Transverse colon (tissue), 3 donors: Measurements from ENCODE around the gene AIF1.
A peak's percentile ranks its signal among the peaks of the same experiment; 100 is the strongest.

Experiments
- POLR2A ChIP-seq: fragments of 450-650 bp; IDR thresholded peaks from one replicate; pipeline ENCODE4 v1.6.1; 2016; ENCODE audit warnings: antibody characterized with exemption, mild to moderate bottlenecking, moderate library complexity
- TF ChIP-seq, protein P1 (sequence below), 5 experiments: fragments of 200-600 bp in 3 of 5; fragments of 450-650 bp in 2 of 5; sonication (generic) in 3 of 5; IDR thresholded peaks; 1 replicate in 2 of 5; 2 replicates in 3 of 5; pipeline ENCODE4 v1.5.1; 2016 to 2017; ENCODE audit warnings: antibody characterized with exemption in 5 of 5, inconsistent platforms in 3 of 5, mild to moderate bottlenecking in 2 of 5, moderate library complexity in 1 of 5

- TF ChIP-seq POLR2A: peak; percentile 69
- TF ChIP-seq, protein P1, sequence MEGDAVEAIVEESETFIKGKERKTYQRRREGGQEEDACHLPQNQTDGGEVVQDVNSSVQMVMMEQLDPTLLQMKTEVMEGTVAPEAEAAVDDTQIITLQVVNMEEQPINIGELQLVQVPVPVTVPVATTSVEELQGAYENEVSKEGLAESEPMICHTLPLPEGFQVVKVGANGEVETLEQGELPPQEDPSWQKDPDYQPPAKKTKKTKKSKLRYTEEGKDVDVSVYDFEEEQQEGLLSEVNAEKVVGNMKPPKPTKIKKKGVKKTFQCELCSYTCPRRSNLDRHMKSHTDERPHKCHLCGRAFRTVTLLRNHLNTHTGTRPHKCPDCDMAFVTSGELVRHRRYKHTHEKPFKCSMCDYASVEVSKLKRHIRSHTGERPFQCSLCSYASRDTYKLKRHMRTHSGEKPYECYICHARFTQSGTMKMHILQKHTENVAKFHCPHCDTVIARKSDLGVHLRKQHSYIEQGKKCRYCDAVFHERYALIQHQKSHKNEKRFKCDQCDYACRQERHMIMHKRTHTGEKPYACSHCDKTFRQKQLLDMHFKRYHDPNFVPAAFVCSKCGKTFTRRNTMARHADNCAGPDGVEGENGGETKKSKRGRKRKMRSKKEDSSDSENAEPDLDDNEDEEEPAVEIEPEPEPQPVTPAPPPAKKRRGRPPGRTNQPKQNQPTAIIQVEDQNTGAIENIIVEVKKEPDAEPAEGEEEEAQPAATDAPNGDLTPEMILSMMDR (IDR thresholded peaks at IDR 0.05): no peak
These were observed 39.6 kb upstream of the AIF1 start, which contains the start of gene TNF for GRCh38 chr6:31575335-31575901.
